HepG2 (cell line): Measurements from ENCODE around the gene ADARB2. TPM values are rescaled to one million over a fixed set of nuclear protein-coding genes. Genes with fewer than 3 reads are reported as not detected.
A peak's percentile ranks its signal among the peaks of the same experiment; 100 is the strongest.

Source experiments
- ATAC-seq: fragments of 200-7000 bp; cut with Tn5 transposase; 3 replicates; pipeline ENCODE4 v1.9.1; 2020; ENCODE audit warnings: mild to moderate bottlenecking, moderate library complexity
- BruUV-seq: library from RNA; stranded (reverse); fragments of 400-500 nt; replicated peaks from 2 replicates; lab custom pipeline; 2021; lab: Mats Ljungman, UMichigan
- CTCF ChIA-PET: fragments of 300-600 bp; formaldehyde crosslinking; extraction: SDS; loops from one replicate; lab custom pipeline; 2021; ENCODE audit warnings: low total read pairs, inconsistent platforms, low intra/inter-chr PET ratio; lab: Yijun Ruan, JAX
- POLR2A ChIA-PET: fragments of 350-600 bp; sonication (Branson Sonifier 250); formaldehyde crosslinking; loops from one replicate; lab custom pipeline; 2020; ENCODE audit warnings: antibody characterized with exemption, inconsistent platforms; lab: Yijun Ruan, JAX
- DNase-seq: peaks from one replicate; pipeline ENCODE4 v3.0.0-alpha.2; 2015; ENCODE audit warnings: low spot score
- FAIRE-seq: peaks from 3 replicates; lab custom pipeline; 2011; peaks lifted over from hg19 to GRCh38; lab: Jason Lieb, UNC
- H2AFZ ChIP-seq: one replicate; pipeline ENCODE4 v1.6.1; 2011; ENCODE audit warnings: low read length, inconsistent platforms
- H3K27ac ChIP-seq: fragments of 300-600 bp; 3 replicates; pipeline ENCODE4 v1.8.0; 2011; ENCODE audit warnings: mixed run types, mild to moderate bottlenecking, mixed read lengths, low read length, inconsistent platforms; ENCODE audit not compliant: insufficient read depth; ENCODE audit errors: extremely low read length
- H3K27me3 ChIP-seq, 2 experiments: fragments of 200-600 bp in 1 of 2; 2 replicates in 1 of 2; 3 replicates in 1 of 2; pipeline versions ENCODE4 v1.6.0 to v1.8.0; 2011; ENCODE audit warnings: low read length in 2 of 2, mild to moderate bottlenecking in 2 of 2, moderate library complexity in 2 of 2, inconsistent platforms in 1 of 2; ENCODE audit not compliant: insufficient read depth in 2 of 2, control insufficient read depth in 1 of 2
- H3K36me3 ChIP-seq, 2 experiments: fragments of 200-600 bp in 1 of 2; replicated peaks in 1 of 2; 2 replicates in 1 of 2; 3 replicates in 1 of 2; pipeline versions ENCODE4 v1.5.1 to v1.8.0; 2011; ENCODE audit warnings: low read length in 2 of 2, inconsistent platforms in 1 of 2; ENCODE audit not compliant: insufficient read depth in 2 of 2, control insufficient read depth in 1 of 2
- H3K4me1 ChIP-seq: 2 replicates; pipeline ENCODE4 v1.5.1; 2012; ENCODE audit warnings: low read length, inconsistent platforms; ENCODE audit not compliant: insufficient read depth
- H3K4me2 ChIP-seq: 2 replicates; pipeline ENCODE4 v1.6.0; 2011; ENCODE audit warnings: low read depth, low read length, inconsistent platforms
- H3K4me3 ChIP-seq, 3 experiments: fragments of 200-600 bp in 1 of 3; sonication (generic), shearing (Covaris generic) in 1 of 3; replicated peaks in 1 of 3; 2 replicates each; pipeline ENCODE4 v1.5.1; 2011 to 2016; ENCODE audit warnings: low read length in 3 of 3, inconsistent platforms in 2 of 3, low read depth in 2 of 3, mild to moderate bottlenecking in 2 of 3, control low read depth in 1 of 3, mixed read lengths in 1 of 3; ENCODE audit not compliant: insufficient read depth in 1 of 3
- H3K79me2 ChIP-seq: one replicate; pipeline ENCODE4 v1.6.1; 2011; ENCODE audit warnings: low read length, inconsistent platforms; ENCODE audit not compliant: insufficient read depth
- H3K9ac ChIP-seq: 2 replicates; pipeline ENCODE4 v1.6.0; 2011; ENCODE audit warnings: mild to moderate bottlenecking, low read depth, low read length, inconsistent platforms; ENCODE audit not compliant: insufficient read depth
- H3K9me3 ChIP-seq: 2 replicates; pipeline ENCODE4 v1.5.1; 2012; ENCODE audit warnings: mild to moderate bottlenecking, low read length
- H4K20me1 ChIP-seq: 2 replicates; pipeline ENCODE4 v1.6.0; 2011; ENCODE audit warnings: inconsistent platforms, mild to moderate bottlenecking, low read length, moderate library complexity; ENCODE audit not compliant: insufficient read depth
- ARID2 ChIP-seq: sonication (generic); formaldehyde crosslinking; IDR thresholded peaks from 2 replicates; pipeline ENCODE4 v1.8.1; 2022; ENCODE audit warnings: mild to moderate bottlenecking, missing genetic modification reagents, borderline replicate concordance
- ATF5 ChIP-seq: sonication (generic); formaldehyde crosslinking; IDR thresholded peaks from 2 replicates; pipeline ENCODE4 v1.4.0; 2020; ENCODE audit warnings: mild to moderate bottlenecking, low read depth, missing genetic modification reagents
- DBP ChIP-seq: sonication (generic); formaldehyde crosslinking; IDR thresholded peaks from 2 replicates; pipeline ENCODE4 v1.4.0; 2020; ENCODE audit warnings: missing genetic modification reagents; ENCODE audit errors: not compliant biosample characterization
- HNRNPL ChIP-seq: fragments of 200-400 bp; formaldehyde crosslinking; IDR thresholded peaks from 2 replicates; pipeline ENCODE4 v1.6.1; 2017; ENCODE audit warnings: mild to moderate bottlenecking, low read depth, low read length
- HOXA5 ChIP-seq: sonication (generic); formaldehyde crosslinking; IDR thresholded peaks from 2 replicates; pipeline ENCODE4 v1.4.0; 2020; ENCODE audit warnings: missing genetic modification reagents
- IRF9 ChIP-seq: sonication (generic); formaldehyde crosslinking; IDR thresholded peaks from 2 replicates; pipeline ENCODE4 v1.8.0; 2022; ENCODE audit warnings: missing genetic modification reagents, mild to moderate bottlenecking, borderline replicate concordance
- KMT2A ChIP-seq: sonication (generic); formaldehyde crosslinking; IDR thresholded peaks from 2 replicates; pipeline ENCODE4 v1.4.0; 2020; ENCODE audit warnings: missing genetic modification reagents
- NFYC ChIP-seq: IDR thresholded peaks from 2 replicates; pipeline ENCODE4 v1.6.1; 2016; ENCODE audit warnings: missing genetic modification reagents, missing compliant biosample characterization
- PBX2 ChIP-seq: IDR thresholded peaks from 2 replicates; pipeline ENCODE4 v1.6.1; 2016; ENCODE audit warnings: control low read depth
- PBX3 ChIP-seq: sonication (generic); formaldehyde crosslinking; IDR thresholded peaks from 2 replicates; pipeline ENCODE4 v1.8.1; 2023; ENCODE audit warnings: missing genetic modification reagents, inconsistent platforms, borderline replicate concordance
- RARG ChIP-seq: sonication (generic); formaldehyde crosslinking; IDR thresholded peaks from 2 replicates; pipeline ENCODE4 v1.4.0; 2020; ENCODE audit warnings: low read depth, mild to moderate bottlenecking, missing genetic modification reagents
- SNAI1 ChIP-seq: sonication (generic); formaldehyde crosslinking; IDR thresholded peaks from 2 replicates; pipeline ENCODE4 v1.5.0; 2020; ENCODE audit warnings: mild to moderate bottlenecking, missing genetic modification reagents, borderline replicate concordance
- ZNF317 ChIP-seq: sonication (generic); formaldehyde crosslinking; IDR thresholded peaks from 2 replicates; pipeline ENCODE4 v1.5.0; 2020; ENCODE audit warnings: mild to moderate bottlenecking, missing genetic modification reagents
- ZNF616 ChIP-seq: sonication (generic); formaldehyde crosslinking; IDR thresholded peaks from 2 replicates; pipeline ENCODE4 v1.5.0; 2020; ENCODE audit warnings: low read depth, mild to moderate bottlenecking, missing genetic modification reagents
- ZNF670 ChIP-seq: sonication (generic); formaldehyde crosslinking; IDR thresholded peaks from 2 replicates; pipeline ENCODE4 v1.8.0; 2022; ENCODE audit warnings: mild to moderate bottlenecking, missing genetic modification reagents, borderline replicate concordance
- ZZZ3 ChIP-seq: sonication (generic); formaldehyde crosslinking; IDR thresholded peaks from 2 replicates; pipeline ENCODE4 v1.4.0; 2020; ENCODE audit warnings: missing genetic modification reagents, mild to moderate bottlenecking, borderline replicate concordance
- WGBS: methylation state at CpG from one replicate; pipeline ENCODE4 v1.1.6; 2017; ENCODE audit warnings: low lambda C conversion rate; 5-methylcytosine and 5-hydroxymethylcytosine counted together
- in situ Hi-C: cut with HindIII; loops from 2 replicates; pipeline ENCODE4 v1.10.0; 2017; ENCODE audit warnings: low pct_unique_long_range_greater_than_20kb; ENCODE audit not compliant: extremely low pct_ligation_motif_present
- intact Hi-C: fragments of 100-400 bp; cut with micrococcal nuclease; formaldehyde crosslinking; loops from one replicate; pipeline ENCODE4 v1.10.0; 2022; ENCODE audit not compliant: unreplicated experiment
- polyA plus RNA-seq, 8 experiments: library from polyadenylated mRNA; depleted of rRNA in 3 of 8; stranded (reverse) in 7 of 8; unstranded in 1 of 8; fragments of >200 nt; fragmentation: Illumina TruSeq in 4 of 8; extraction: Trizol in 4 of 8; gene quantifications; 2 replicates each; pipeline versions ENCODE4 v1.2.1 to v1.2.3, GENCODE V29; 2011 to 2016; ENCODE audit warnings: low read depth in 4 of 8, missing spikeins in 1 of 8, mixed read lengths in 1 of 8; ENCODE audit not compliant: insufficient read depth in 1 of 8
- total RNA-seq, 5 experiments: library from RNA; depleted of rRNA; stranded (reverse); fragments of >200 nt; fragmentation: Illumina TruSeq; extraction: Trizol; gene quantifications; 2 replicates each; pipeline ENCODE4 v1.2.3, GENCODE V29; 2016; ENCODE audit warnings: low read depth in 1 of 5

ADARB2 gene
- total and polyA plus RNA-seq, 2 of the 13 experiments (the other 11 are each of a cell fraction or from before 2014, with no cell fraction given): not detected

GRCh38 chr10:1274111-1274661, 463.1 kb downstream of the ADARB2 start:
- no peak for TF ChIP-seq ARID2
- TF ChIP-seq KMT2A: no peak
- no peak for TF ChIP-seq PBX2 (CRISPR knock-in tag)
- no peak for TF ChIP-seq ZZZ3 (CRISPR knock-in tag)
- TF ChIP-seq HNRNPL: no peak
- no peak for TF ChIP-seq ZNF616 (CRISPR knock-in tag)
- TF ChIP-seq DBP: no peak
- TF ChIP-seq PBX3 (CRISPR knock-in tag): no peak
- no peak for TF ChIP-seq HOXA5 (CRISPR knock-in tag)
- no peak for TF ChIP-seq RARG (CRISPR knock-in tag)
- TF ChIP-seq ATF5 (CRISPR knock-in tag): no peak
- TF ChIP-seq SNAI1: no peak
- no peak for TF ChIP-seq IRF9 (CRISPR knock-in tag)
- no peak for TF ChIP-seq NFYC (CRISPR knock-in tag)
- TF ChIP-seq ZNF670 (CRISPR knock-in tag): no peak
- no peak for TF ChIP-seq ZNF317 (CRISPR knock-in tag)
- TF ChIP-seq, all 625 proteins: peak for 0
- Histone ChIP-seq H3K9me3 (no peaks in the 10 kb centered on the region), H3K9ac (no peak overlapping the region), H3K4me2 (no peak overlapping the region), H3K79me2 (no peaks in the 10 kb centered on the region), H3K27ac (no peak overlapping the region), H3K4me1 (no peaks in the 10 kb centered on the region), H3K4me3 (no peak overlapping the region), H3K36me3 (no peaks in the 10 kb centered on the region), H3K27me3 (peaks cover 8 to 46% of the 10 kb centered on the region in 2 experiments; a peak in 4 of 5 replicates), H4K20me1 (no peaks in the 10 kb centered on the region), H2AFZ (no peak overlapping the region)
- intact Hi-C loops: no loop called here
- POLR2A ChIA-PET: no interaction called here
- WGBS: 0% methylated on average over 5 of the region's 13 CpGs
- CTCF ChIA-PET: no interaction called here
- BruUV-seq: no TSS peak
- in situ Hi-C loops: no loop called here
- DNase-seq (no peak), FAIRE-seq (no peak), ATAC-seq (0 out of 3 replicates have a peak, but pooled peaks have one; percentile 21)
